AG04450 (cell line): ENCODE results near the gene UGP2. TPM values are rescaled to one million over a fixed set of nuclear protein-coding genes. Genes with fewer than 3 reads are reported as not detected.

ENCODE experiments used
- CTCF ChIA-PET: fragments of 300-600, 350-600 bp; formaldehyde crosslinking; extraction: SDS; loops from one replicate; lab custom pipeline; 2022; ENCODE audit warnings: antibody characterized with exemption, inconsistent platforms; lab: Charles Lee
- POLR2A ChIA-PET: fragments of 350-600 bp; formaldehyde crosslinking; extraction: SDS; loops from one replicate; lab custom pipeline; 2021; ENCODE audit warnings: antibody characterized with exemption, inconsistent platforms; lab: Yijun Ruan, JAX
- DNase-seq: peaks from one replicate; pipeline ENCODE4 v3.0.0-alpha.2; 2011; ENCODE audit warnings: low read depth, low spot score
- H3K27ac ChIP-seq: one replicate; pipeline ENCODE4 v1.5.1; 2012; ENCODE audit warnings: low read depth, low read length, control low read depth
- H3K27me3 ChIP-seq: one replicate; pipeline ENCODE4 v1.6.0; 2012; ENCODE audit warnings: low read length; ENCODE audit not compliant: control insufficient read depth, insufficient read depth
- H3K4me3 ChIP-seq: 2 replicates; pipeline ENCODE4 v1.5.1; 2011; ENCODE audit warnings: mild to moderate bottlenecking, low read depth, low read length, control low read depth
- H3K9me3 ChIP-seq: 2 replicates; pipeline ENCODE4 v1.5.1; 2012; ENCODE audit warnings: low read length; ENCODE audit not compliant: control insufficient read depth, insufficient read depth
- polyA plus RNA-seq: library from polyadenylated mRNA; depleted of rRNA; stranded (reverse); fragments of >200 nt; gene quantifications from 2 replicates; pipeline ENCODE4 v1.2.3, GENCODE V29; 2011
- TF ChIP-seq, protein P1 (sequence below): IDR thresholded peaks from 2 replicates; pipeline ENCODE4 v1.5.1; 2011; ENCODE audit warnings: low read depth, low read length, control low read depth, inconsistent platforms

UGP2 gene
- polyA plus RNA-seq, 1 experiment: 121 TPM

DNA sequence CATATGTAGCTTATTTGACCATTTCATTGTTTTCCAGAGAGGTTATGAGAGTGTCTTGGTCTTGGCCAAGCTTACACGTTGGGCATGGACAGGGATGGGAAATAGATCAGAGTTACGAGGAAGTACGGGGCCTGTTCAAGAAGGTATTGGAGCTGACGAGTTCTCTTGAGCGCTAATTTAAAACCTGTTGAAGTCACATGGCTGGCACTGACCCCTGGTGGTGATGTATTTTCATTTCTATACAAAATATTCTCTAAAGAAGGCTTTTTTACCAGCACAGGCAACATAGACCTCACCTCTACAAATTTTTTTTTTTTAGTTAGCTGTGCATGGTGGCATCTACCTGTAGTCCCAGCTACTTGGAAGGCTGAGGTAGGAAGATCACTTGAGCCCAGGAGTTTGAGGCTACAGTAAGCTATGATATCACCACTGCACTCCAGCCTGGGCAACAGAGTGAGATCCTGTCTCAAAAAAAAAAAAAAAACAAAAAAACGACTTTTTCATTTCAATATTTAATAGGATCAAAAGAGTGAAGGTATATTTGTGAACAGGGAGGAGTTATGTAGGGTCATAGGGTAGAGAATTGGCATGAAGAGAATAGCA, 19.6 kb downstream of the UGP2 start:
- DNase-seq: no peak
- Histone ChIP-seq H3K4me3 (no peak overlapping the region), H3K9me3 (no peaks in the 10 kb centered on the region), H3K27me3 (no peaks in the 10 kb centered on the region), H3K27ac (no peak overlapping the region)
- ChIA-PET POLR2A (interaction anchor here (0.7 kb wide), 2 partner anchors 19 to 163 kb away, joined by 3 to 8 read pairs; no protein-coding TSS in a partner anchor), CTCF (interaction anchor here (0.5 to 7.4 kb wide), 35 partner anchors 11 to 708 kb away, joined by 3 to 103 read pairs (median 3); partner anchors contain the start of genes UGP2 and WDPCP)
- TF ChIP-seq, protein P1, sequence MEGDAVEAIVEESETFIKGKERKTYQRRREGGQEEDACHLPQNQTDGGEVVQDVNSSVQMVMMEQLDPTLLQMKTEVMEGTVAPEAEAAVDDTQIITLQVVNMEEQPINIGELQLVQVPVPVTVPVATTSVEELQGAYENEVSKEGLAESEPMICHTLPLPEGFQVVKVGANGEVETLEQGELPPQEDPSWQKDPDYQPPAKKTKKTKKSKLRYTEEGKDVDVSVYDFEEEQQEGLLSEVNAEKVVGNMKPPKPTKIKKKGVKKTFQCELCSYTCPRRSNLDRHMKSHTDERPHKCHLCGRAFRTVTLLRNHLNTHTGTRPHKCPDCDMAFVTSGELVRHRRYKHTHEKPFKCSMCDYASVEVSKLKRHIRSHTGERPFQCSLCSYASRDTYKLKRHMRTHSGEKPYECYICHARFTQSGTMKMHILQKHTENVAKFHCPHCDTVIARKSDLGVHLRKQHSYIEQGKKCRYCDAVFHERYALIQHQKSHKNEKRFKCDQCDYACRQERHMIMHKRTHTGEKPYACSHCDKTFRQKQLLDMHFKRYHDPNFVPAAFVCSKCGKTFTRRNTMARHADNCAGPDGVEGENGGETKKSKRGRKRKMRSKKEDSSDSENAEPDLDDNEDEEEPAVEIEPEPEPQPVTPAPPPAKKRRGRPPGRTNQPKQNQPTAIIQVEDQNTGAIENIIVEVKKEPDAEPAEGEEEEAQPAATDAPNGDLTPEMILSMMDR: peak; percentile 56

DNA sequence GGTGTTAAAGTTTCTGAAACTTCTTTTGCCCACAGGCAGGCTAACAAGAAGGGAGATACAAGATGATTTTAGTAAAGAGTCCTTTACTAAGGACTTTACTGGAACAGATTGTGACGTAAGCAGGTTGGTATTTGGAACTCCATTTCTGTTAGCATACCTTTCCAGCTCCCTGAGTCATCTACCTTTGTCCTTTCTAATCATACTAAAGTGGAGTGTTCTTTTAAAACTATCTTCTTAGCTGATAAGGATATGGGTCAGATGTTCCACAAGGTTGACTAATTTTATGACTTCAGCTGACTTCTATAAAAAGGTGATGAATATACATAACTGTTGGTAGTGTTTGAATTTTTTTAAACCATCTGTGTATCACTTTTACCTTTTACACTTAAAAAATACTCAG, 21.1 kb downstream of the UGP2 start:
- ChIA-PET POLR2A (interaction anchor here (0.6 kb wide), 1 partner anchor 22 kb away, joined by 3 read pairs; no protein-coding TSS in a partner anchor), CTCF (interaction anchor here (0.7 to 7.4 kb wide), 4 partner anchors 12 to 171 kb away, joined by 3 to 103 read pairs (median 64); no protein-coding TSS in a partner anchor)
- DNase-seq: no peak
- no peaks in the 10 kb centered on the region for H3K27me3 ChIP-seq
- TF ChIP-seq, protein P1: no peak
- H3K27ac ChIP-seq: no peak overlapping the region
- no peak overlapping the region for H3K4me3 ChIP-seq
- H3K9me3 ChIP-seq: no peaks in the 10 kb centered on the region

GRCh38 chr2:63863707-63864106, 22.0 kb downstream of the UGP2 start:
- no peak for DNase-seq
- no peaks in the 10 kb centered on the region for H3K27me3 ChIP-seq
- ChIA-PET POLR2A (interaction anchor here (2.8 kb wide), 1 partner anchor 22 kb away, joined by 15 read pairs; the partner anchor contains the start of gene UGP2), CTCF (interaction anchor here (1.0 to 7.4 kb wide), 4 partner anchors 11 to 172 kb away, joined by 3 to 103 read pairs (median 48); no protein-coding TSS in a partner anchor)
- TF ChIP-seq, protein P1: no peak
- no peak overlapping the region for H3K4me3 ChIP-seq
- no peak overlapping the region for H3K27ac ChIP-seq
- H3K9me3 ChIP-seq: no peaks in the 10 kb centered on the region

GRCh38 chr2:63865159-63865799, 23.6 kb downstream of the UGP2 start:
- Histone ChIP-seq H3K4me3 (no peak overlapping the region), H3K9me3 (no peaks in the 10 kb centered on the region), H3K27me3 (no peaks in the 10 kb centered on the region), H3K27ac (no peak overlapping the region)
- DNase-seq: no peak
- ChIA-PET CTCF (interaction anchor here (1.1 to 4.0 kb wide), 3 partner anchors 26 to 172 kb away, joined by 3 to 19 read pairs (median 5); no protein-coding TSS in a partner anchor), POLR2A (interaction anchor here (0.7 to 2.8 kb wide), 2 partner anchors 23 to 199 kb away, joined by 5 to 15 read pairs; partner anchors contain the start of gene UGP2)
- TF ChIP-seq, protein P1: no peak
